Medulla oblongata (tissue), 1 donor: ENCODE data around the gene SYNM.
A peak's percentile ranks its signal among the peaks of the same experiment; 100 is the strongest.

Experiments
- DNase-seq: peaks from one replicate; pipeline ENCODE4 v3.0.0-alpha.2; 2015; ENCODE audit errors: extremely low spot score

Gene SYNM

GRCh38 chr15:99085413-99086326, 19.2 kb upstream of the SYNM start:
- no peak for DNase-seq

DNA sequence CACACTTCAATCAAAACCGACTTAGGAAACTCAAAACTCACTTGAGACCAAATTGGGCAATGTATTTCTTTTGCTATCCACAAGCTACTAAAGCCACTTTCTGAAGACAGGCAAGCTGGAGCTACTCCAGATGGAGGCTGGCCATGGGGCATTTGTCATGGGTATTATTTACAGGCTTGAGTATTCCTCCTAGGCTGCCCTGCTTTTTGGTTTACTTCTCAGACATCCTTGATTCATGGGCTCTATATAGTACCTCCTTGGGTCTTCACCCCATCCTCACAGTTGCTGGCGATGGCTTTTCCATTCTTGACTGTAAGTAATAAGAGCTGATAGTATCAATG, 18.6 kb upstream of the SYNM start:
- DNase-seq = no peak

GRCh38 chr15:99087405-99087943, 17.4 kb upstream of the SYNM start:
- no peak for DNase-seq

DNA sequence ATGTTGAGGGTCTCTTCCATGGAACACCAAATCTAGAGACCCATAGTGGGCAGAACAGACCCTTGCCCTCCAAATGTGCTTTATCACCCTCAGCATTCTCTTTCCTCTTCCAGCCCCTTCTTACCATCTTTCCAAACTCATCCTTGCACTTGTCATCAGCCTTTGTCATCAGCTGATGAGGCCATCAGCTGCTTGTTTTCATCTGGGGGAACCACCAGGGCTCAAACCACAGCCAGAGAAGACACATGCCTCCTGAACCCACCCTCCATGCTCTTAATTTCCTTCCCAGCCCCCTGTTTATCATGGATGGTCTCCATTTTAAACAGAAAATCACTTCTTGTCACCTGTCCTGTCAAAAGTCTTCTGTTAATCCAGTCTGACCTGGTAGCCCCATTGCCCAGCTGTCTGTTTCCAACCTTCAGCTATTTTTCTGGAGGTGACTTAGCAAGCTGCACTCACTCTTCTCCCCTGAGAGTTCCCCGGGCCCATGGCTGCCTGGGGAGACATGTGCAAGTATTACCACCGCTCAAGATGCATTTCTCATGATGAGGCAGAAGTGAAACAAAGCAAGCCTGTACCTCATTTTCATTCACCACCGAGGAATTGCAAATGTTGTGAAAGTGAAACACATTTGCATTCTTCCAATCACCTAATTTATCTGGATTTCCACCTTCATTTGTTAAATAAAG, 14.7 kb upstream of the SYNM start:
- no peak for DNase-seq

DNA sequence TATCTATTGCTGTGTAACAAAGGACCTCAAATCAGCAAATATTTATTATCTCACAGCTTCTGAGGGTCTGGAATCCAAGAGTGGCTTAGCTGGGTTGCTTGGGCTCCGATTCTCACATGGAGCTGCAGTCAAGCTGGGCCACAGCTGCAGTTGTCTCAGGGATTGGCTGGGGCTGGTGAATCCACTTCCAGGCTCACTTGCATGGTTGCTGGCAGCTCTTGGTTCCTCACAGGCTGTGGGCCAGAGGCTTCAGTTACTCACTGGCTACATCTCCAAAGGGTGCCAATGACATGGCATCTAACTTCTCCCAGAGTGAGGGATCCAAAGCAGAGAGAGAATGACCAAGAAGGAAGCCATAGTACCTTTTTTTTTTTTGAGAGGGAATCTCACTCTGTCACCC, 13.9 kb upstream of the SYNM start:
- no peak for DNase-seq

DNA sequence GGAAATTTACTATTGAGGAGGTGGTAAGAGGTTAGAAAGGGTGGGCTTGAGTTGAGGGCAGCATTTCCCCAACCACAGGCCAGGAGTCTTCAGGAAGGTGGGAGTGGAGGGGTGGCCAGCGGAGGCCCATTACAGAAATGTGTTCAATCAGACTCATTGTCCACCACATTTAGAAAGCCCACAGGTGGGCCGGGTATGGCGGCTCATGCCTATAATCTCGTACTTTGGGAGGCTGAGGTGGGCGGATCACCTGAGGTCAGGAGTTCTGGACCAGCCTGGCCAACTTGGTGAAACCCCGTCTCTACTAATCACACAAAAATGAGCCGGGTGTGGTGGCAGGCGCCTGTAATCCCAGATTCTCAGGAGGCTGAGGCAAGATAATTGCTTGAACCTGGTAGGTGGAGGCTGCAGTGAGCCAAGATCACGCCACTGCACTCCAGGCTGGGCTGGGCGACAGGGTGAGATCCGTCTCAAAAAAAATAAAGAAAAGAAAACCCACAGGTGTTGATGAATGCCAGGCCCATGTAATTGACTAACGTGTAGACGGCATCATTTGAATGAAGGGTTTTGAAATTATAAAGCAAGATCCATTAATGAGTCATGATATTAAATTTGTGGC, 12.2 kb upstream of the SYNM start:
- DNase-seq = no peak

DNA sequence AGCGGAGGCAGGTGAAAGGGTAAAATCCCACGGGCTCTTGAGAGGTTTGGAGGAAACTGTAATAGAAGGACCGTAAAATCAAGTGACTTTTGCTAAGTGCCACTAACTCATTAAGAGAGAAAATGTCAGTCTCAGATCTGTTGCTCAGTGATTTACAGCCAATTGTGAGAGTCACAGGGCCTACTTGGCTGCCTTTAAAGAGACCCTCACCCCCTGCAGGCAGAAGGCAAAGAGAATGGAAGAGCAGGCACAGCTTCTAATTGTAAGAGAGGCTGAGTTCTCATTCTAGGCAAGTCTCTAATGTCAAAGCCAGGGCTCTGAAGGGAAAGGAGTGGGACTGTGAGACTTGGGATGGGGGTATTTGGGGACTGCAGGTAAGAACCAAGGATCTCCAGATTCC, 9.3 kb upstream of the SYNM start:
- no peak for DNase-seq

GRCh38 chr15:99096173-99096893, 8.5 kb upstream of the SYNM start:
- DNase-seq = no peak

GRCh38 chr15:99096894-99097426, 7.9 kb upstream of the SYNM start:
- no peak for DNase-seq

- DNase-seq = no peak
These were observed 7.2 kb upstream of the SYNM start for GRCh38 chr15:99097441-99098410.

- DNase-seq = no peak
These were observed 6.5 kb upstream of the SYNM start for GRCh38 chr15:99098426-99098825.

DNA sequence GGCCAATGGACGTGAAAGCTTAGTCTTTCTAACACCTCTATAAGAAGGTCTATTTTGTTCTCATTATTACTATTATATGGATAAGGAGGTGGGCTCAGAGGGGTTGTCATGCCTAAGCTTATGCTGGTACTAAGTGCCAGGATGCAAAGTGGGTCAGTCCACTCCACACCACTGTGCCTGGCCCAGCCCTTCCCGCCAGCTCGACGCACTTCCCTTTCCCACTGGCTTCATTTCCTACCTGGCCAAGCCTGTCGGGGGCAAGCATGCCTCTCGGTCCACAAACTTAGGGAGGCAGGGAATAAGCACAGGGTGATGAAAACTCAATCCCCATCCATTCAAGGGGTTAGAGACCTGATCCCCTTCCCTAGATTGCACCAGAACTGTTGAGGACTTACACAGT, 5.9 kb upstream of the SYNM start:
- DNase-seq = no peak

- no peak for DNase-seq
These were observed 5.2 kb upstream of the SYNM start for GRCh38 chr15:99099661-99100060.

GRCh38 chr15:99100245-99101173, 4.4 kb upstream of the SYNM start:
- peak; percentile 88 for DNase-seq

DNA sequence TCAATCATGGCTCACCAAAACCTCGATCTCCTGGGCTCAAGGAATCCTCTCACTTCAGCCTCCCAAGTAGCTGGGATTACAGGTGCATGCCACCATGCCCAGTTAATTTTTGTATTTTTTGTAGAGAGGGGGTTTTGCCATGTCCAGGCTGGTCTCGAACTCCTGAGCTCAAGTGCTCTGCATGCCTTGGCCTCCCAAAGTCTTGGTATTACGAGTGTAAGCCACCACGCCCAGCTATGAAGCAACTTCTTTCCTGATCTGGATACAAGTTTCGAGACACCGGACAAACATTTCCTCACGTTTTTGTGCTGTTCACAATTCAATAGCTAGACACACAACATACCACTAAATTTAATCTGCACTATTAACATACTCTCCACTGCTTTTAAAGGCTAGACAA, 3.4 kb upstream of the SYNM start:
- no peak for DNase-seq

DNA sequence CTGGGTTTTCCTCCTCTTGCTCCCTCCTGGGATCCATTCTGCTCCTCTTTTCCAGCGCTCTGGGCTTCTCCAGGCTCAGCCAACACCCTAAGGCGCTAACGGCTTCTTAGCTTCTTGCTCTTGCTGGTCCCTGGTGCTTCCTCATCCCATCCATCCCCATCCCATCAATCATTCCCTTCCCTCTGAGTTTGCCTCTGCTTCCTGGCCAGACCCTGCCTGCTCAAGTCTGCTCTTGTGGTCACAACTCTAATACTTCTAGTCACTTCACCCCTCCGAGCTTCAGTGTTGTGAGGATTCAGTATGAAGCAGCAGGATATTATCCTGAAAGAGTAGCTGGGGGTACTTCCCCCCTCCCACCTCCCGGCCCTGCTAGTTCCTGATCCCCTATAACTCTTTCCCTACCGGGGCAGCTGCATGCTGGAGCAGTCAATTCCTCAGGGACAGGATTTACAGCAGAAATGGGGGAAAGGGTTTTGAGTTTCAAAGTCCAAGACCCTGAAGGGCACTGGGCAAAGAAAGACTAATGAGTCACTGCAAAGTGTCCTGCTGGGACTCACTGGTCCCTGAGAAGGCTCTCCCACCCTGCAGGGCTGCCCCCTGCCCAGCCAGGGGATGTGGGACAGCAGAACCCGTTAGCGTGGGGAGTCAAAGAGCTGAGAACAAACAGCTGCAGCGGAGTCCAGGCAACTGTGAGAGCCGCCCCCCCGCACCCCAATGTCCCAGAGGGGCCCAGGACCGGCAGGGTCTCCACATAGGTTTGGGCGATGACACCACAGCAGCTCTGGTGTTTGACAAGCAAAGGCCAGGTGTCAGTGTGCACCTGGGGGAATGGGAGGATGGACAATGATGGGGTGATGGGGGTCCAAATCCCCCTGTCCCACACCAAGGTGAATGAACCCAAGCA, 2.3 kb upstream of the SYNM start:
- no peak for DNase-seq

GRCh38 chr15:99103279-99103678, 1.6 kb upstream of the SYNM start:
- DNase-seq = no peak
